GM18909 (cell line): ENCODE results near the gene CASKIN2.

Experiments used
- ATAC-seq: cut with Tn5 transposase; IDR thresholded peaks from one replicate; pipeline ENCODE4 v1.9.1; 2021; ENCODE audit warnings: mild to moderate bottlenecking; ENCODE audit not compliant: unreplicated experiment, poor library complexity

The CASKIN2 gene

DNA sequence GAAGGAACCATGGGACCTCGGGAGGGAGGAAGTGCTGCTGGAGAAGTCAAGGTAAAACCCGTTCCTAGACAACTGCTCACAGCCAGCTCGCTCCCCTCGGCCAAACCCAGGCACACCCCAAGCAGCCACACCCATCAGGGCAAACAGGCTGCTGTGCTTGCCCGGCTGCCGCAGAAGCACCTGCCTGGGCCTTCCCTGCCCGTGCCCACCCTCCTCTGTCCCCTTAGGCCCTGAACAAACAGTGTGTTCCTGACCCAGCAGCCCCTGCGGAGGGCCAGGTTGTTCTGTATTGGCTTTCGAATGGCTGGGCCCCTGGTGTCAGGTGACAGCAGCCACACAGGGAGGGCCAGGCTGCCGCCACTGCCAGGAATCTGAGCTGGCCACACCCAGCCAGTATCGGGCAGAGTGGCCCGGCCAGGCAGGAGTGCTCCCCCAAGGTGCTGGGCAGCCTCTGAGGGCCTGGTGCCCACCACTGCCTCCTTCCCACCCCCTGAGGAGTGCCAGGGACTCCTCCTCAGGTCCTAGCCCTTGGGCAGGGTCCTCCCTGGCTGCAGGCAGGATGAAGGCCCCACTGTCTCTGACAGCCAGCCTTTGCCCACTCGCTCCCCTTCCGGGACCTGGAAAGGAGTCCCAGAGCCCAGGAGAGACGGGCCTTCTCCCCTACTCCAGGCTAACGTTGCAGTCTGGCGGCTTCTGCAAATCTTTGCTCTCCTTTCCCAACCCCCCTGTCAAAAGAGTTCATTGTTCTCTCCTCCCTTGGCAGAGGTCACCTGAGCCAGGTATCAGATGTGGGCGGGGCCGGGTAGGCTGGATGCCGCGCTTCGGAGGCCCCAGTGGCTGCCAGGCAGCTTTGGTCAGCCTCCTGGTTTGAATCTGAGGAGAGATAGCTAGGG, 34.2 kb upstream of the CASKIN2 start:
- no peak for ATAC-seq

DNA sequence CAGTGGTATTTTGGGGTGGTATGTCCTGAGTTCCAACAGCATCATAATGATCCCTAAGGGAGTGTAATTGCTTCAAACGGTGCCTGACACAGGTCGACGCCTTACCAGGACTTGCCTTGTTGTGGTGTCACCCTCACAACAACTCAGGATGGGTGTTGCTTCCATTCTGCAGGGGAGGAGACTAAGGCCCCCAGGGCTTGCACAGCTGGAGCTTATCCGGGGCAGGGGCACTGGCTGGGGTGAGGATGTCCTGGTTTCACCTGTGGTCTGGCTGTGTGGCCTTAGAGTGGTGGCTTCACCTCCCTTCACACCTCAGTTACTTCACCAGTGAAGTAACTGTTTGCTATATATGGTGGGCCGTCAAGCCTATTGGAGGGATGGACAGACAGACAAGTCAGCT, 33.5 kb upstream of the CASKIN2 start:
- no peak for ATAC-seq

DNA sequence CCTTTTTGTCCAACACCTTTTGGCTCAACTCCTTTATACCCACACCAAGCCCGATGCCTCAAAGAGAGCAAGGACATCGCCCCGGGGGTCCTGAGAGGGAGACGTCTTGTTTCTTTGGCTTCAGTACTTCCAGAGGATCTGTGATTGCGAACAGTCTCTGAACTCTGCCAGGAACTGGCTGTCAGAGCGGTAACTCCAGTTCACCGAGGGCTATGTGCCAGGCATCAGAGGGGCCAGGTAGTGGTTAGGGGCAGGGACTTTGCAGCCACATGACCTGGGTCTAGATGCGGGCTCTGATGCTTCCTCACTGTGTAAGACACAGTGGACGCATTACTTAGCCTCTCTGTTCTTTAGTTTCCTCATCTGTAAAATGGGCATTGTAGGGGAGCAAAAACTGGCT, 31.8 kb upstream of the CASKIN2 start:
- no peak for ATAC-seq

DNA sequence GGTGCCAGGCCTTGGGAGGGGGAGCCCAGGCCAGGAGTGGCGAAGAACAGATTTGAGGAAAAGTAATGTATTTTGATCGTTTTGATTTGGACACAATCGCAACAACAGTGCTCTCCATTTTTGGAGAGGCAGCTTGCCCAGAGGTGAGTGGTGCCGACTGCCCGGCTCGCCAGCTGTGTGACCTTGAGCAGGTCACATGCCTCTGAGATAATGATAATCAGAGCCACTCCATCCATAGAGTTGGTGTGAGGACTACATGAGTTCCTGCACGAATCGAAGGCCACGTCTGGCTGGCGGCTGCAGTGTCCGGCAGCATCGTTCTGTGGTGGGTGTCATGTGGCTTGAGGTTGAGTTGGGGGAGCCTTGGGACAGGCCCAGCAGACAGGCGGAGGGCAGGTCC, 30.8 kb upstream of the CASKIN2 start:
- no peak for ATAC-seq

DNA sequence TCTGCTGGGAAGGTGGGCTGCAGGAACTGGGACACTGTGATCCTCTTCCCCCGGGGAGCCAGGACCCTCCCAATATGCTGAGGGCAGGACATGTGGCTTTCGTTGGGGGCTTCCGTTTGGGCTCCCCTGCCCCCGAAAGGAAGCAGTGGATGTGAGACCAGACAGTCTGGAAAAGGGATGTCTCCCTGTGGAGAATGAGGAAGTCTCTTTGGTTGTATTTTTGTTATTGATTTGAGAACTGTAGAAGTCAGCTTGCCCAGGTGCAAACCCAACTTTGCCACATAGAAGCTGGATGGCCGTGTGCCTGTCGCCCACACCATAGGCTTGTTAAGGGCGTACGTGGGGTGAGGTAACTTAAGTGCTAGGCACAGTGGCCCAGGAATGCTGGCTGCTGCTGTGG, 28.9 kb upstream of the CASKIN2 start:
- ATAC-seq, result no peak

DNA sequence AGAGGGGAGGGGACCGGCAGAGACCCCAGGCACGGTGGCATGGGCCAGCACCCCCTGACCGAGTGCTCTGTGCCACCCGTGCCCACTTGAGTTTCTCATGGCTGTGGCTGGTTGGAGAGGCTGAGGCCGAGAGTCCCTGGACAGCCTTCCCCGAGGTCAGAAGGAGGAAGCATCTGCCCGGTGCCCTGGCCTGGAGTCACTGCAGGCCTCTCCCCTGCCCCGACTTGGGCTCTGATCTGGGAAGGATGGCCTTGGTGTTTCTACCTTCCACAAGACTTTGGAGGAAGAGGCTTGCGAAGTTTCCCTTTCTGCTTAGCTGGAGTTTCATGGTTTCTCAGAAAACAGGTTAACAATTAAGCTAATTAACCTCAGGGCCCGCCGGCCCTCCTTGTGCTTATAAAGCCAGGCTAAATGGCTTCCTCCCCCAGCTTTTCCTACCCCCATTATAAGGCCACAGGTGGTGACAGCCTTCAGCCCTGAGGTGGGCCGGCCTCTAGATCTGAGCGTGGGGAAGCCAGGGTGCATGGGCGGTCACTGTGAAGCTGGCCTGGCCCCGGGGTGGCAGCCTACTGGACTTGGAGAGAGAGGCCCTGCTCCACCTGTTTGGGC, 27.5 kb upstream of the CASKIN2 start:
- no peak for ATAC-seq

DNA sequence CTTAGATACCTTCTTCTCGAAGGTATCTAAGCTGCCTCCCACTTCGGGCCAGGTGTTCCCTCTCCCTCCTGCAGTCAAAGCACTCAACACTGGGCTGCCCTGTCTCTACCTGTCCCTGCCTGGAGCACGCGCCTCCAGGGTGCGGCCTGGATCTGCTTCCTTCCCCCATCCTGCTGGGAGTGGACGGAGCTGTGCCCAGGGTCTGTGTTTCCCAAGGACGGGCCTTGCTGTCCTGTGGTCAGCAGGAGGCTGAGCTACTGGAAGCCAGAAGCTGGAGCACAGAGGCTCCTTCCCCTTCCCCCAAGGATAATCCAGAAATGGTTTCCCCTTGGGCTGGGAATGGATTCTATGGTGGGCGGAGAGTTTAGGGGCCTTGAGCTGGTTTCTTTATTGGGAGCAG, 26.9 kb upstream of the CASKIN2 start:
- no peak for ATAC-seq

DNA sequence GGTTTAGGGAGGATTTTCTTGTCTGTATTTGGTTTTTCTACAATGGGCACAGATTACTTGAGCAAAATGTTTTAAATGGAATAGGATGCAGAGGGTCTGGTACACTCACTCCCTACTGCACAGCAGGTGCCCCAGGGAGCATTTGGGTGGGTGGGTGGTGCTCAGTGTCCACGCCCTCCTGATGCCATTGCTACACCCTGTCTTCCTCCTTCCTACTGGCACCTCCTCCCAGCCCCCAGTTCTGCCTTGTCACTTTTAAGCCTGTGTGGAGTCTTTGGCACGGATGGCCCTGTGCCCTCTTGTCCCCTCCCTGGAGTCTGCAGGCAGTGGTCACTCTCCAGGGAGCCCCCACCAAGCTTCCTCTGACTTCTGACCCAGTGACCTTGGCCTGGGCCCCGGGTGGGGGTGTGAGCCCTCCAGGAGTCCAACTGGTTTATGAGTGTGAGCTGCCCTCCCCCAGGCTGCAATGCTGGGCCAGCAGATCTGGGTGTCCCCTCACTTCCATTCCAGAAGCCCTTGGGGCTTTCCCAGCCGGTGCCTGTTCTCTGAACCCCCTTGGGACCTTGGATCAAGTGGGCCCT, 25.7 kb upstream of the CASKIN2 start:
- ATAC-seq, result no peak

DNA sequence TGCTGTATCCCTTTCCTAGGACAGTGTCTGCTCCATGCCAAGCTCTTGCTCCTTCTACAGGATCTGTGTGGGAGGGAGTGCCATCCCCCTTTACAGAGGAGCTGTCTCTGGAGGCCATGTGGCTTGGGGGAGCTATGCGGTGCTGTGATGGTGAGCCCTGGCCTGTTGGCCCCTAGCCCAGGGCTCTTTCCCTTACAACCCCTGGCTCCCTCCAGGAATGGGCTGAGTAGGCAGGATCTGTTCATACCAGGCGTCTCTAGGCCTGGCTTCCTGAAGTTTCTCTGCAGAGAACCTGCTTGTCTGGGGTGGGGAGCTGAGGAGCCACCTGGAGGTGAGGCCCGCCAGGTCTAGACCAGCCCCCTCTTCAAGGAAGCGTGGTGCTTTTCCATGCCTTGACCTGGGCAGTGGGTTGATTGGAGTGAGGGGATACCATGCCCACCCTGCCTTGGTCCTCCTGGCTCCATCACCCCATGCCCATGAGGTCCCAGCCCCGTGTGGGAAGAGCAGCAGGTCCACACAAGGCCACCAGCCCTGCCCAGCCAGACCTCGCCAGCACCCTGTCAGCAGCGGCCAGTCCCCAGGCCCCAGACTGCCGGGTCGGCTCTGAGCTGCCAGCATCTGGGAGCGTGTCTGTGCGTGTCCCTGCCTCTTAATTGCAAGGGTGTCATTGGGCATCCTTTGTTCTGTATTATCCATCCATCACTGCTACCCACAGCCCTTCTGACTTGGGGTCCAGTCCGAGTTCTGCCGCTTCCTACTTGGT, 24.8 kb upstream of the CASKIN2 start:
- ATAC-seq, result no peak

DNA sequence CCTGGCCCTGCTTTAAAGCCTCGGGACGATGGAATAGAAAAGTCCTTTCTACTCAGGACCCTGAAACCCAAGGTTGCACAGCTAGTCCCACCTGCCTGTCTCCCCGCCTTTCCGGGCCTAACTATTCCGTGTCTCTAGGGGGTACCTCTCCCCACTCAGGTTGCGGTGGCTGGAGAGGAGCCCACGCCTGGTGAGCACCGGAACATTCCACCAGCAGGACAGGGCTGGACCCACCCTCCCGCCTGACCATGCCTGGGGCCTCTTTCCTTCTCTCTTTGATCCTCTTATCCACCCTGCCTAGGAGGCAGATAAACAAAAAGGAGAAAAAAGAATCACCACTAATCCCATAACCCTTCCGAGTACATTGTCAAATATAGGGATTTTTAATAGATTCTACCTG, 21.0 kb upstream of the CASKIN2 start:
- ATAC-seq, result no peak

DNA sequence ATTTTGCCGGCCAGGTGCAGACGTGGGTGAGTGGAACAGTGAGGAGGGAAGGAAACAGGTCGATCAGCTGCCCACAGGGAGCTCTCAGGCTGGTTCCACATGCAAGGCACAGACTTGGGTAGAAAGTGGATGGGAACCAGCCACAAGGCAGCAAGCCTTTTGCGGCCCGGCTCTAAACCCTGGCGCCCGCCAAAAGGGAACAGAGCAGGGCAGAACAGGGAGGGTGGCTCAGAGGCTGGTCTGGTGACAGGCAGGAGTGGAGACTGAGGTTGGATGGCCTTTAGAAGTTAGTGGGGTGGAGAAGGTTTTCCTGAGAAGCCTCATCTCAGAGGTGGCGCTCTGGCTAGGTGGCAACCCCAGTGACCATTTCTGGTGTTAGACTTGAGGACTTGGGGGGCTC, 20.5 kb upstream of the CASKIN2 start:
- ATAC-seq, result no peak

DNA sequence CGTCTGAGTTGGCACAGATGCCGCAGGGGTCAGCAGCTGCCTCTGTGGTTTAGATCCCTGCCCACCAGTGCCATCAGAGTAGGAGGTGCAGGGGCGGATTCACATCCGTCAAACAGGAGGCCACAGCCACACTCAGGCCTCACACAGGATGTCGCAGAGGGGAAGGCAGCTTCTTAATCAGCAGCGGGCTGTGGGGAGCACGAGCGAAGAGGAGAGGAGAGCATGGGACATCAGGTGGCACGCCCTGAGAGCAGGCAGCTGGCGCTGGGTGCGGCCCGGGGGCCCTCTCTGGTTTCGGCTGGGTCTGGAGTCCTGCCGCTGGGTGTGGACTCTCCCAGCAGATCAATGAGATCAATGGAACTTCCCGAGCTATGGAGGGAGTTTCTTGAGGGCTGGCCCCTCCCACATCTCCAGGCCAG, 19.8 kb upstream of the CASKIN2 start:
- ATAC-seq, result peak; percentile 67

DNA sequence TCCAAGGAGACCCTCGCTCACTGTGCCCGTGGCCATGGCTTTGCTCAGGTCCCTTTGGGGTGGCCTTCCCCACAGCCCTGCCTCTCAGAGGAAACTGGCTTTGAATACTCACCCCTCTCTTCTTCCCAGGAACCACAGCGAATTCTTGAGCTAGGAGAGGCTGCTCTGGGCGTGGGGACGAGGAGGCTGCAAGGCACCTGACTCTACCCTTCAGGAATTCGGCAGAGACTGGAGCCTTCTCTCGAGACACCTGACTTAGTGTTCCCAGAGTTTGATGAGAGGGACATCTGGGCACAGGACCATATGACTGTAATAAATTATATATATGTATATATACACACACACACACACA, 16.4 kb upstream of the CASKIN2 start:
- no peak for ATAC-seq

DNA sequence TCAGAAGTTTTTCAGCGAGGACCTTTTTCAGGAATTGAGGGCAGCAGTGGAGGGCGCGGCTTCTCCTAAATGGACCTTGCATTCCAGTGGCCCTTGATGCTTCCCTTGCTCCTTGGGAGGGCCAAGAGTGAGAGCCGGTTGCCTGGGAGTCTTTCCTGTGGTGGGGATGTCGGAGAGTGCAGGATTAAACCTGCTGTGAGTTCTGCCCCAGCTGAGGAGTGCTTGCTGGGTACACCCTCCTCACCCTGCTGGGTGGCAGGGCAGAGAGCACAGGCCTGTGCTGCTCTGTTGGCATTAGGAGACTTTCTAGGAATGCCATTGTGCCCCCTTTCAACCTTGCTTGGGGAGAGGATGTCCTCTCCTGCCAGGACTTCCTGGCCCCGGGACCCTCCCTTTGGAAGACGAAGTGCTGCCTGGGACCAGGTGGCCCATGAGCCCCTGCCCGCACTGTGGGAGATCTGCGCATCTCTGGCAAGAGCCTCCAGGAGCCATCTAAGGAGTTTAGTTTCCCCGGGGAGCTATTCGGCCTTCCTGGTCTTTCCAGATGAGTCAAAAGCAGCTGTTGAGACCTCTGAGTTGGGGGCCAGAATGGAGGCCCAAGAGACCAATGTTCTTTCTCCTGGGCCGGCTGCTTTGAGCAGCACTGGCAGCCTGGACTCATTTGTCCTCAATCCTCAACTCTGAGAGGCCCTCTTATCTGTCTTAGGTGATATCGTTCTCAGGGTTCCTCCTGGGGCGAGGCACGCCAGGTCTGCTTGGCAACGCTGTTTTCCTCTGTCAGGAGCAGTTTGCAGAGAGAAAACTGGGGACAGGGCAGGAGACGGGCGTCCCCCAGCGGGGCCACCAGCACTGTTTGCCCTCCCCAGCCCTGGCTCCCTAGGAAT, 15.7 kb upstream of the CASKIN2 start:
- no peak for ATAC-seq

DNA sequence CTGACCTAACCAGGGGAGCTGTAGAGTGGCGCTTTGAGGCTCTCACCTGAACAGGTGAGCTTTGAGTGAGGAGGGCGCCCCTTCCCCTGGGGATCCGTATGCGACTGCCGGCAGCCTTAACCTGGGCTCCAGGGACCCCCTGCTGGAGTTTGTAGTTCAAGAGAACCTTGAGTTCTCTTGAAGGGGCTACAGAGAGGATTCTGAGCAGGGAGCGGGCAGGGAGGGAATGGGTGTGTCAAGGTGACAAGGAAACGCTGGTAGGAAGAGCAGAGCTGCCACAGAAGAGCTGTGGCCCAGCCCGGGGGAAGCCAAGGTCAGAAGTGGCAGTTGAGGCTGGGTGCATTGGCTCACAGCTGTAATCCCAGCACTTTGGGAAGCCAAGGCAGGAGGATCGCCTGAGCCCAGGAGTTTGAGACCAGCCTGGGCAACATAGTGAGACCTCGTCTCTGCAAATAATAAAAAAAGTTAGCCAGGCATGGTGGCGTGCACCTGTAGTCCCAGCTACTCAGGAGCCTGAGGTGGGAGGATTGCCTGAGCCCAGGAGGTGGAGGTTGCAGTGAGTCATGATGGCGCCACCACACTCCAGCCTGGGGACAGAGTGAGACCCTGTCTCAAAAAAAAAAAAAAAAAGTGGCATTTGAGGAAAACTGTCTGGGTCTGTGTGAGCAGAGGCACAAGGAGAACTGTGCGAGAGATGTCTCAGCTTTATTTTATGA, 11.4 kb upstream of the CASKIN2 start:
- ATAC-seq, result no peak

DNA sequence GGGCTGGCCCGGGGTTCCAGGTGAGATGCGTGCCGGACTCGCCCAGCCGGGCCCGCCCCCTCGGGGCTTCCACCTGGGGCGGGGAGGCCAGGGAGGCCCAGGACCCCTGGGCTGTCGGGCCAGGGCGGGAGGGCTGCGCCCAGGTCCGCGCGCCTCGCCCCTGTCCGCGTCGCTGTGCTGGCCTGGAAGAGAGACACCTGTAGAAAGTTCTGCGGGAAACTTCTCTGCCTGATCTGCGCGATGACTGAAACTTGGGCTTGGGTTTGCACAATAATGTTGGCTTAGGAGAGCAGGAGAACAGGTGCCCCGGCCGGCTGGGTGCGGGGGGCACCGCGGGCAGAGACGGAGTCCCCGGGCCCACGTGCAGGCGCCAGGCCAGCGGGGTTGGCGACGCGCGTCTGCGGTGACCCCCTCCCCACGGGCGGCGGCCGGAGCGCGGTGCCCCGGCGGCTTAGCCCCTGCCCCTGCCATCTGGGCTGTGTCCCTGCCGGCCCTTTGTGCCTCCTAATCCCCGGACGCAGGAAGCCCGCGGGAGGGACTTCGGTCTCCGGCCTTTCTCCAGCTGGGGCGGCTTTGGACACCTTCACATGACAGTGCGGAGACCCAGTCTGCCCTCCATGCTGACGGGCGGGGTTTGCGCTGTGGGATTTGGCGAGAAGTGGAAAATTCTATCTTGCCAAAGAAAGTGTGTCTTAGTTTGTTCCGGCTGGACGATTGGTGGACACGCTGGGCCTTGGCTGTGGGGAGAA, 10.6 kb upstream of the CASKIN2 start:
- ATAC-seq, result peak; percentile 13

DNA sequence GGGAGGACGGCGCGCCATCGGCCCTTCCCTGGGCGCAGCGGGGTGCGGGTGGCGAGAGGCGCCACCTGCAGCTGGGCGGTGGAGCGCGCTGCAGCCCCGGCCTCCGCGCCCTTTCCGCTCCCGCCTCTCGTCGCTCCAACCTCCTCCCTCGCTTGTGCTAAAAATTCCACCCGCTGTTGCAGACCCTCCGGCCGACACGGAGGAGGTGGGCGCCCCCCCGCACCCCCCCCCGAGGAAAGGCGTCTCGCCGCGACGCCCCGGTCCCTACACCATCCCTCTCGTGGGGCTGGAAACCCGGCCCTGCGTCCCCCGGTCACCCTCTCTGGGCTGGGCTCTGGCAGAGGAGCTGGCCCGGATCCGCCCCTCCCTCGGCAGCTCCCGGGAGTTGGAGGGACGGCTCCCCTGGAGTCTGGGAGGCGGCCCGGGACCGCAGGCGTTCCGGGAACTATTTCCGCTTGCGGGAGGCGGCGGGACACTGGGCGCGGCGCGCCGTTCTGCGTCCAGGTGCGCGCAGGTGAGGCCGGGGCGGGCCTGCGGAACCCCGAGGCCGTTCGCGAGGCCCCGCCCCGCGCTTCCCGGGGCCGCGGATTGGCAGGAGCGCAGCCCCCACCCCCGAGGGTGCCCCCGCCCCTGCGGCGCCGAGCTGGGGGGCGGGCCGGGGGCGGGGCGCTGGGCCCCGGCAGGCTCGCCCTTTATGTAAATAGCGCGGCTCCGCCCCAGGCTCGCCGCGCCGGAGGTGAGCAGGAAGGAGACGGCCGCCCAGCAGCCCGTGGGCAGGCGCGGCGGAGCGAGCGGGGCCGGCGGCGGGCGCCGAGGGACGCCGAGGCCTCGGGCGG, 9.9 kb upstream of the CASKIN2 start, which contains the start of gene LLGL2:
Gene LLGL2 (plus strand): TSS at position 728 of the 836 bp plus-strand sequence. CDS start 17,730 bp downstream, outside the sequence.
- ATAC-seq, result peak; percentile 78
